ENCODE measurements around the gene HDLBP. TPM values are rescaled to one million over a fixed set of nuclear protein-coding genes. Genes with fewer than 3 reads are reported as not detected.

HDLBP gene
- total RNA-seq, 1 donor from 2014 or later: 464 TPM

DNA sequence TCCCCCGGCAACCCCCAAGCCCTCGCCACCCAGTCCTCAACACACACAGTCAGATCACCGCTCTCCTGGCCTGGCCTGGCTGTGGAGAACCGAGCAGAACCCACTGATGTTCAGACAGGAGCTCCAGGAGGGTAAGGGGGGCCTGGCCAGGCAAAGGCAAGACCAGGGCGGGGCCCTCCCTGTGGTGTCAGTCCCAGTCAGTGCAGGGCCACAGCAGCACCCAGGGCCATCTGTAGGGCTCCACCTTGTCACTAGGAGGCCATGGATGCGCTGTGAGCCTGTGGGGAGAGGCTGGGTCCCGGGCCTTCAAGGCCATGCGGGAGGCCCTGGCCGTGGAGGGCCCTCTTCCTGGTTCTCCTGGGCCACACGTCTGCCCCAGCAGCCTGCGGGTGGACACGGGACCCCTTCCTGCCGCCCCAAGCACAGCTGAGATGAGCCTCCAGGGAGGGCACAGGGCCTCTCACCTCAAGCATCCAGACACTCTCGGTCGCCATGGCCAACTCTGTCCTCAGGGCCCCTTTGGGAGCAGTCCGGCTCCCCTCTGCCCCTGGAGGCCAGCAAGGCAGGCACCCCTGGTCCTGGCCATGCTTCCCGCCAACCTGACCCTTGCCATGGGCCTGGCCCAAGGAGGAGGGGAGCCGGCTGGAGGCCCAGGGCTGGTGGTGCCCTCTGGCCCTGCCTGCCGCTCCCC is 125.0 kb downstream of the HDLBP start:
- DNase-seq (ENCODE audit: low spot score): no peak

DNA sequence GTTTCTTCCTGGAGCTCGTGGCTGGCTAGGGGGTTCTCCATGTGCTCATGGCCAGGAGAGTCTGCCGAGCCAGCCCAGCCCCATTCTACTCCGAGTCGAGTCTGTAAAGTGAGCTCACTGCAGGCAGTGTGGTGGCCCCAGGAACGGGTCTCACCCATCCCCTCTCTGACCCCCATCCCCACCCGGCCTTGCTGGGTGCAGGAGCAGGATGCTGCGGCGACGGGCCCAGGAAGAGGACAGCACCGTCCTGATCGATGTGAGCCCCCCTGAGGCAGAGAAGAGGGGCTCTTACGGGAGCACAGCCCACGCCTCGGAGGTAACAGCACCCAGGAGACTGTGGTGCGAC is 125.6 kb downstream of the HDLBP start:
- DNase-seq (ENCODE audit: low spot score): no peak

DNA sequence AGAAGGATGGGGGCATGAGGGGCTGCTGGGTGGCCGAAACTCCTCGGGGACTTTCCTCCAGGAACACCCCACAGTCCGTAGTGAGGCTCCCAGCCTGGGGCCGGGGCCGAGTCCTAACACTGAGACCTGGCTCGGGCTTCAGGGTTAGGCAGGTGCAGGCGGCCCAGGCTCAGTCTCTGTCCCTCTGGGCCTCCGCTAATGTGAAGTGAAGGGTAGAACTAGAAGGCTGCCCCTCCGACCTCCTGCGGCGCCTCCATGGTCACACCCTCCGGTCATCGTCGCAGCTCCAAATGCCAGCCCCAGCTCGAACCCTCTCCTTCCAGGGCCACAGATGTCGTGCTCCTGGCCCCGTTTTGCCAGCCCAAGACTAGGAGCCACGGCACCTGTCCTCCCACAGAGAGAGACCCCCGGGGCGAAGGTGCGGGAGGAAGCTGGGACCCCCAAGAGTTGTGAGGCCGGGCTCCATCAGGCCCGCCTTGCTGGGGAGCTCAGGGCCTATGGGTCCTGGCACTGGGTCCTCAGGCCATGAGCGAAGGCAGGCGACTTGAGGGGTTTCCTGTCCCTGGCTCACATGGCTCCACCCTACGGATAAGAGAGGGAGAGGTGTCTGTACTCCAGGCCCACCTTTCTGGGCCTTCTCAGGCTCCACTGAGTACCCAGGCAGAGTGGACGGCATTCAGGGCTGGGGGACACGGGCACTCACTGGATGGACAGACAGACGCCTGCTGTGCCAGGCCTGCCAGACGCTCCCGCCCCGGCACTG is 126.2 kb downstream of the HDLBP start:
- no peak for DNase-seq (ENCODE audit: low spot score)

DNA sequence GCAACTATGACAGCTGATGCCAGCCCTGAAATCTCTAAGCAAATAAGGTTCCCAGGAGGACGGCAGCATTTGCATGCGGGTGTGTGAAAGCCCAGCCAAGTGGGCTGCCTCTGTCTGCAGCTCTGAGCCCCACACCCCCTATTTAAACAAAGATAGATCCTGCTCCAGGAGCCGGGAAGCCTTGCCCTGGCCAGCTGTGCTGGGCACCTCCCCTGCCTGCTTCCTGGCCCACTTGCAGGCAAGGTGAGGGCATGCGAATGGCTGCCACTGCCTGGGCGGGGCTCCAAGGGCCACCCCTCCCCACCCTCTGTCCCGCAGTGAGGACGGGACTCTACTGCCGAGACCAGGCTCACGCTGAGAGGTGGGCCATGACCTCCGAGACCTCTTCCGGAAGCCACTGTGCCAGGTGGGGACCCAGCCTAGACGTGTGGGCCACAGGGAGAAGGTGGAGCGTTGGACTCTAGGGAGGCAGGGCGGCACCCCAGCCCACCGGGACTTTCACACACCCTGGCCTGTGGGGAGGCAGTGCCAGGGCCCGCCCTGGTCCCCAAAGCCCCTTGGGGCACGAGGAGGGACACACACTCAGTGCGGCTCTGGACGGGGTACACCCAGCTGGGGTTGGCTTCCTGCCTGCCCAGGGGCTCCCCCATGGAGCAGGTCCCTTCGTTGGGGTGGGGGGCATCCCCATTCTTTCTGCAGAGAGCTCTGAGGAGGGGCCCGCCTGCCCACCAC is 126.9 kb downstream of the HDLBP start, which contains the start of gene ANO7:
Gene ANO7 (plus strand): TSS at position 317 of the 732 bp plus-strand sequence. CDS start 1,387 bp downstream, outside the sequence.
- DNase-seq (ENCODE audit: low spot score): no peak

DNA sequence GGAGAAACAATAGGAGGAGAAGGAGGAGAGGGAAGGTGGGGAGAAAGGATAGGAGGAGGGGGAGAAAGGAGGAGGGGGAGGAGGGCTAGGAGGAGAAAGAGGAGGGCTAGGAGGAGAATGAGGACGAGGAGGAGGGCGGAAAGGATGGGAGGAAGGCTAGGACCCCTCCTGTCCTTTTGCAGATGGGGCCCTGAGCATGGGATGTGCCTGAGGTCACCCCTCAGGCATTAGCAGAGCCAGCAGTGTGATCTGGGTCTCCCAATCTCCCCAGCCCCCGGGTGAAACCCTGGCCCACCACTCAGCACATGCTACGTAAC is 127.6 kb downstream of the HDLBP start:
- DNase-seq (ENCODE audit: low spot score): no peak

DNA sequence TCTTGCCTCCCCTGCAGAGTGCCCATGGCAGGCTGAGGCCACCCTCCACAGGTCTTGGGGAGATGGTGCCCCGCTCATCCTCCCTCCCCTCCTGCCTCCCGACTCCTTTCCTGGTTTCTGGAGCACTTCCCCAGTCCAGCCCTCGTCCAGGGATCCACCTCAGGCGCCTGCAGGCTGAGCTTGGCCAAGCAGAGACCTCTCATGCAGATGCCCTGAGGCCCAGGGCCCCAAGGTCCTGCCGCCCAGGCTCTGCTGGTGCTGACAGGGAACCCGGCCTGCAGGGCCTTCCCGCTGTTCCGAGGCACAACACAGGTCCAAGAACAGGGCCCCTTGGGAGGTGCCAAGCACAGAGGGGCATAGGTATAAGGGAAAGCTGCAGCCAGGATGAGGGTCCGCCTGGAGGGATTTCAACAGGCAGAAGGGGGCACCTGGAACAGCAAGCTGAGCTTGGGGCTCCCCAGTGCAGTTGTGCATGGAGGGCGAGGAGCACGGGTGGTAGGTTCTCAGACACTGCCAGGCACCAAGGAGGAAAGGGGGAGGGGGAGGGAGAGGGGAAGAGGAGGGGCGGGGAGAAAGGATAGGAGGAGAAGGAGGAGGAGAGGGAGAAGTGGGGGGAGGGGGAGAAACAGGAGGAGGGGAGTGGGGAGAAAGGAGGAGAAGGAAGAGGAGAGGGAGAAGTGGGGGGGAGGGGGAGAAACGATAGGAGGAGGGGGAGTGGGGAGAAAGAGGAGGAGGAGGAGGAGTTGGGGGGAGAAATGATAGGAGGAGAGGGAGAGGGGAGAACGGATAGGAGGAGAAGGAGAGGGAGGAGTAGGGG is 128.2 kb downstream of the HDLBP start:
- no peak for DNase-seq (ENCODE audit: low spot score)

DNA sequence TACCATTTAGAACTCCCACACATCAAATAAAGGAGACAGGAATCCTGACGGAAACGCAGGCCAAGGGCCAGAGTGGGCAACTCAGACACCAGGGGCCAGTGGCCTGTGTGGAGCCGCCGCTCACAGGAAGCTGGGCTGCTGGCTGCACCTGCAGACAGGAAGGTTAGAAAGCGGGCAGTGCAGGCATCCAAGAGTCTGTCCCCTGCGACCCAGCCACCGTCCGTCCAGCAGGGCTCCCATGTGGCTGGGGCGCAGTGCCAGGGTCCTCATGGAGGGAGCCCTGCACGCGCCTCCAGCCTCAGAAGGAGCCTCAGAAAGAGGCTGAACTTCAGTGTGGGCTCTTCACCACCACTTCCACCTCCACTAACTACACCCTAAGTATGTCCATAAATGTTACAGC is 129.5 kb downstream of the HDLBP start:
- no peak for DNase-seq (ENCODE audit: low spot score)

DNA sequence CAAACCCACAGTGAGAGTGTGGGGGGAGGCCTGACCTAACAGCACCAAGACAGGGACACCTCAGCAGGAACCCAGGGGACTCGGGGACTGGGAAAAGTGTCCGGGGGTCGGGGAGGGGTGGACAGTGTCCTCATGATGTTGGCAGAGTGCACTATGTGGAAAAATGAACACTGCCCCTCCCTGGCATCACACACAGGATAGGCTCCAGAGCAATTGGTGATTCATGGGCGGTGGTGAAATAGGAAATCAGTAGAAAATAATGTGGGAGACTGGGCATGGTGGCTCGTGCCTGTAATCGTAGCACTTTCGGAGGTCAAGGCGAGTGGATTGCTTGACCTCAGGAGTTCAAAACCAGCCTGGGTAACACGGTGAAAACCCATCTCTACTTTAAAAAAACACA is 130.6 kb downstream of the HDLBP start:
- DNase-seq (ENCODE audit: low spot score): no peak

DNA sequence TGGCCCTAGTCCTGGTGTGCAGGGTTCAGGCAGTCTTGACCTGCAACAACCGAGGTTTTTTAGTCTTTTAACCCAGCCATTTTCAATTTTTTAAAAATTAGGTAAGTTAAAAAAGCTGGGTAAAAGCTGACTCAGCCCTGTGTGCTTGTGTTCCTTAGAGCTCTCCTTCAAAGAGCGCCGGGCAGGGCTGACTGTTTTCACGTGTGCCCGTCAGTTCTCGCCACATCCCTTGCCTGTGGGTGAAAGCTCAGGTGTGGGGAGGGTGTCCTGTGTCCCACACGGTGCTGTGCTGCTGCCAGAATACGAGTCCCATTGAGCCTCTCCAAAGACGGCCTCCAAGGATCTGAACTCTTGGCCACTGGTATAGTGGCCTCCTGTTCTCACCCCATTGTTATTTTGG is 132.3 kb downstream of the HDLBP start:
- no peak for DNase-seq (ENCODE audit: low spot score)

DNA sequence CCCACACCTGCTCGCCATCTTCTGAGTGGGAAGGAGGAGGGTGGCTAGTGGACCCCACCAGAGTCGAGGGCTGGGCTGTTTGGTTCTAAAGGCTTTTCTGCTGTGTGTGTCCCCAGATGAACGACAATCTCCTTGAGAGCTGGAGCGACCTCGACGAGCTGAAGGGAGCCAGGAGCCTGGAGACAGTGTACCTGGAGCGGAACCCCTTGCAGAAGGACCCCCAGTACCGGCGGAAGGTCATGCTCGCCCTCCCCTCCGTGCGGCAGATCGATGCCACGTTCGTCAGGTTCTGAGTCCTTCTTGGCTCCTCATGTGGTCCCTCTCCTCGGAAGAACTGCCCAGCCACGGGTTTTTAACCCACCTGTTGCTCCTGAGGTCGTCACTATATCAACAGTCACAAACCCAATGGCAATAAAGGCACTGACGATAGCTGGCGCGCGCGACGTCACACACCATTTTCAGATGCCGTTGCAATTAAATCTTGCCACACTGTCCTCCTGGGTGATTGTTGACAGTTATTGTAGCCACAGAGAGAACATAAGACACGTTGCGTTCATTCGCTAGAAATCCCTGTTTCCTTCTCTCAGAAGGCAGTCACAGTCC is 132.8 kb downstream of the HDLBP start:
- DNase-seq (ENCODE audit: low spot score): no peak

DNA sequence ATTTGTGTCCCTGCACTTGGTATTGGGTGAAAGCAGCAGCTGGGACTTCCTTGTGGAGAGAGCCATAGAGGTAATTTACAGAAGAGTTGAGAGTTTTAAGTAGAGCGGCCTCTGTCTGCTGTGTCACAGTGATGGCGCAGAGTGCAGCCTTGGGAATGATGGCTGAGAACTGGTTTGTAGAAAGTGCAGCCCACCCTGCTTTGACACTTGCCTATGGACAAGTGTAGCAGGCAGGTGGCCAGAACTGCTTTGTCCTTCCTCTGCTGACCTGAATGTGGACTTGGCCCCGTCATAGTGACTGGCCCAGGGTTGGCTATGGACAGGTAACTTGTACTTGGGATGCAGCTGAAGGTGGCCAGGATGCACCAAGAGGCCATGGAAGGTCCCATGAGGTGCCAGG is 133.3 kb downstream of the HDLBP start:
- no peak for DNase-seq (ENCODE audit: low spot score)

DNA sequence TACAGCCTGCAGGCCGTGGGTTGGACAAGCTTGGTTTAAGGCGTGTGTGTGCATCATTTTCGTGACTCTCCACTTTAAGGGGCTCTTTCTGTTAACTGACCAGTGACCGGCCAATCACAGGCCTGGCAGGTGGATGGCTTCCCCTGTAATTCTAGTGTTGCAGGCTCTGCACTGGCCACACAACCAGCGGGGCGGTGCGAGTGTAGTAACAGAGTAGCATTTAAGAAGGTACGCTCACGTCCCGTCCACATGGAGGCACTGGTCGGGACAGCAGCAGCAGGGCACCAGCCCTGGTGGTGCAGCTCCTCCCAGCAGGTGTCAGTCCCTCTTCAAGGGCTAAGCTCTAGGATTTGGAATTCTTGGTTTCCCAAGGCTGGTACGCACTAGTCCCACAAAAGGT is 135.0 kb downstream of the HDLBP start:
- DNase-seq (ENCODE audit: low spot score): no peak

DNA sequence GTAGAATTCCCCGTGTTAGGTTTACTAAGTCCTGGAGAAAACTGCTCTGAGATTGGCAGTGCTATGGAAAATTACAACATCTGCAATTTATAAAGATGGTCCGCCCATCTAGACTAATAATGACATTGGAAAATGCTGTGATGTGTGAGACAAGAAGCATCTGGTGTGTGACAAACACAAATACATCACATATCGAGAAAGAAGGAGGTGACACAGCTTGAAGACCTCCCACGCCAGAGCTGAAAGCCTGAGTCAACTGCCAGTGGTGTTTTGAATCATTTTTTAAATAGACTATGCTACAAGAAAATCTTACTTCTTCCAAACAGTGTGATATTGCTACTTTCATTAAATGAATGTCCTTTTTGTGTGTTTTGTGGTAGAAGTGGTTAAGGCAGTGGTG is 135.6 kb downstream of the HDLBP start:
- DNase-seq (ENCODE audit: low spot score): no peak

DNA sequence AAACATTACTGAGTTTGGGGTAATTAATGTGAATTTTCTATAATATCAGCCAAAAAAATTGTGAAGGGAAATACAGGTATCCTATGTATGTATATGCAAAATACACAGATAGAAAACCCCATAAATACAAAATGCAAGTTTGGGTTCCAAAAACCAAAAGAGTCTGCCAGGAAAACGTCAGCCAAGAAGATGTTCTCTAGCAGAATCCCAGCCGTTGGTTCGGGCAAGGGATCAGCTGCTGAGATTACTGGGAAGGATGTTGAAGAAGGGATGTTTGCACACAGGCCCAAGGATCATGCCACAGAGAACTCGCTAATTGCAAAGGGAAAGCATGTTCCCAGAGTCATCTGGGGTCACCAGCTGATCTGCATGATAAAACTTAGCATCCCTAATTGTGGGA is 136.5 kb downstream of the HDLBP start:
- no peak for DNase-seq (ENCODE audit: low spot score)

DNA sequence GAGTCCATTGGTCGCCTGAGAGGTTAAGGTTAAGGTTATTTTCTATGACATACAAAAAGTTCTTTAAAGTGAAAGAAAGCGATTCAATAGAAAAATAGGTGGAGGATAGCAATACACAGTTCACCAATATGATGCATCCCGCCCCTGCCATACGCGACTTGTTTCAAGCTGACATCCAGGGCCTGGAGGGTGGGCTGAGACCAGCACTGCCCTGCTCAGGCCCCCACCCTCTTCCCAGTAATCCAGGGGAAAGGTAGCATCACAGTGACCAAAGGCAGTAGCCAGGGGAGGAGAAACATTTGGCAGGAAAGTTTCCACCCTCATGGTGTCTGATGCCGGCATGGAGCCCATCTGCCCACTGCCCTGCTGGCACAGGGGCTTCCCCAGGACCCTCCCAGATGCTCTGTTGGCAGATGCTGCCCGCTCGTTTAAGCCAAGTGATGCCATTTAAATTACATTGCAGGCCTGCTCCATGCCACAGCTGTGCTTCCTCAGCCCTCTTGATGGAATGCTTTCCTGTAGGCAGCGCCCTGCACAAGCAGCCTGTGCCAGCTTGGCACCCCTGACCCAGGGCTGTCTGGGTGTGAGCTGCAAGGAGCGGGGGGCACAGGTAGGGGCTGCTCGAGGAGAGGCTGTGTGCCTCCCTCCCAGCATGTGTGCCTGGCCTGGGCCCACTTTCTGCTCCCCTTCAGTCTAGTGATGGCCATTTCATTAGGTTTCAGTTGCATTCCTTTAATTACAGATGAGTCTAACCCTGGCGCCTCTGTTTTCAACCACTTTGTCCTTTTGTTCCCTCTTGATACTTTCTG is 137.7 kb downstream of the HDLBP start:
- DNase-seq (ENCODE audit: low spot score): no peak

Other genes with a start within 250 kb of the HDLBP start
- 32.7 TPM for gene MTERF4, start 213.4 kb downstream of the HDLBP start, total RNA-seq
- gene PASK, start 166.2 kb downstream of the HDLBP start, total RNA-seq: 16.9 TPM
- 58.6 TPM for gene PPP1R7, start 165.2 kb downstream of the HDLBP start, total RNA-seq
- gene ANO7, start 127.0 kb downstream of the HDLBP start, total RNA-seq: 2.7 TPM
- 234 TPM for gene SEPTIN2, start 253 bp upstream of the HDLBP start, total RNA-seq
- gene FARP2, start 40.6 kb upstream of the HDLBP start, total RNA-seq: 68.8 TPM
- 158 TPM for gene STK25, start 192.9 kb upstream of the HDLBP start, total RNA-seq
- 76.8 TPM for gene BOK, start 243.1 kb upstream of the HDLBP start, total RNA-seq

Data from mucosa of gallbladder (tissue), 1 donor.